22Rv1 (cell line): ENCODE measurements around the gene UGT2B17.
"Not testable (repeated sequence)": the region's sequence is repeated elsewhere in the genome, so short reads cannot be mapped to it uniquely, and the experiment has no call there.

Experiments used
- H3K27ac ChIP-seq: fragments of 450-650 bp; 2 replicates; pipeline ENCODE4 v1.5.1; 2017
- ZFX ChIP-seq: fragments of 450-650 bp; IDR thresholded peaks from 2 replicates; pipeline ENCODE4 v1.6.1; 2017; ENCODE audit warnings: antibody characterized with exemption, borderline replicate concordance
- TF ChIP-seq, protein P1 (sequence below): fragments of 450-650 bp; IDR thresholded peaks from 2 replicates; pipeline ENCODE4 v1.5.1; 2017; ENCODE audit warnings: mild to moderate bottlenecking

UGT2B17 gene

DNA sequence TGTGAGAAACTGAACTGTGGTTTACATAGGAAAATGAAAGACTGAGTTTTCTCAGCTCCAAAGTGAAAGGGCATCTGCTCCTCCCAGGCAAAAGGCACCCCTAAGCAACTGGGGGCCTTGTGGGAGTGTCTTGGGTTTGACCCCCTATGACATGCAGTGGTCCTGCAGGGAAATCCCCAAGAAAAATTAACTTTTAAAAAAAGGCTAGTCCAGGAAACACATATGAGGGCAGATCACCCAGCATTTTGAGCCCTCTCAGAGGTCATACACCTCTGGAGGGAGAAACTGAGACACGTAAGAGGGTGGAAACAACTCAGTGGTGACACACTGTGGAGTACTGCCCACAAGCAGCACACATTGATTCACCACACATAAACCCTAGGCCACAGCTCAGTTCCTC is 22.3 kb downstream of the UGT2B17 start:
- not testable (repeated sequence) for H3K27ac ChIP-seq

- not testable (repeated sequence) for H3K27ac ChIP-seq
Measured at GRCh38 chr4:68552818-68553811, 23.0 kb downstream of the UGT2B17 start.

GRCh38 chr4:68542742-68543141 is 33.4 kb downstream of the UGT2B17 start:
- H3K27ac ChIP-seq = not testable (repeated sequence)

DNA sequence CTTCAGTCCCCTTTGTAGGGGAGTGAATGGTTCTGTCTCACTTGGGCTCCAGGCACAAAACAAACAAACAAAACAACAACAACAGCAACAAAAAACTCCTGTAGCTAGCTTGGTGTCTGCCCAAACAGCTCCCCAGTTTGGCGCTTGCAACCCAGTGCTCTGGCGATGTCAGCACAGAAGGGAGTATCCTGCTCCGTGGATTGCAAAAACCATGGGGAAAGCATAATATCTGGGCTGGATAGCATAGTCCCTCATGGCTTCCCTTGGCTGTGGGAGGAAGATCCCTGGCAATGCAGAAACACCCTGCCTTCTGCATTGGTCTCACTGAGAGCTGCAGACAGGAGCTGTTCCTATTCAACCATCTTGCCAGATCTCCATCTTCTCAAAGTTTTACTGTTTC is 39.7 kb downstream of the UGT2B17 start:
- no peak for TF ChIP-seq ZFX
- TF ChIP-seq, protein P1, sequence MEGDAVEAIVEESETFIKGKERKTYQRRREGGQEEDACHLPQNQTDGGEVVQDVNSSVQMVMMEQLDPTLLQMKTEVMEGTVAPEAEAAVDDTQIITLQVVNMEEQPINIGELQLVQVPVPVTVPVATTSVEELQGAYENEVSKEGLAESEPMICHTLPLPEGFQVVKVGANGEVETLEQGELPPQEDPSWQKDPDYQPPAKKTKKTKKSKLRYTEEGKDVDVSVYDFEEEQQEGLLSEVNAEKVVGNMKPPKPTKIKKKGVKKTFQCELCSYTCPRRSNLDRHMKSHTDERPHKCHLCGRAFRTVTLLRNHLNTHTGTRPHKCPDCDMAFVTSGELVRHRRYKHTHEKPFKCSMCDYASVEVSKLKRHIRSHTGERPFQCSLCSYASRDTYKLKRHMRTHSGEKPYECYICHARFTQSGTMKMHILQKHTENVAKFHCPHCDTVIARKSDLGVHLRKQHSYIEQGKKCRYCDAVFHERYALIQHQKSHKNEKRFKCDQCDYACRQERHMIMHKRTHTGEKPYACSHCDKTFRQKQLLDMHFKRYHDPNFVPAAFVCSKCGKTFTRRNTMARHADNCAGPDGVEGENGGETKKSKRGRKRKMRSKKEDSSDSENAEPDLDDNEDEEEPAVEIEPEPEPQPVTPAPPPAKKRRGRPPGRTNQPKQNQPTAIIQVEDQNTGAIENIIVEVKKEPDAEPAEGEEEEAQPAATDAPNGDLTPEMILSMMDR = no peak
- no peak overlapping the region for H3K27ac ChIP-seq

GRCh38 chr4:68535974-68536373 is 40.1 kb downstream of the UGT2B17 start:
- no peak overlapping the region for H3K27ac ChIP-seq

DNA sequence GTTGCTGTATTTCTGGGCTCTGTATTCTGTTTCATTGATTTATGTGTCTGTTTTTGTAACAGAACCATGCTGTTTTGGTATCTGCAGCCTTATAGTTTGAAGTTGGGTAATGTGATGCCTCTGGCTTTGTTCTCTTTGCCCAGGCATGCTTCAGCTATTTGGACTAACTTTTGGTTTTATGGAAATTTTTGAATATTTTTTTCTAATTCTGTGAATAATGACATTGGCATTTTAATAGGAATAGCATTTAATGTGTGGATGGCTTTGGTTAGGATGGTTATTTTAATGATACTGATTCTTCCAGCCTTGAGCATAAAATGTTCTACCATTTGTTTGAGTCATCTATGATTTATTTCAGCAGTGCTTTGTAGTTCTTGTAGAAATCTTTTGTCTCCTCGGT is 53.9 kb downstream of the UGT2B17 start:
- H3K27ac ChIP-seq = not testable (repeated sequence)

More at GRCh38 chr4:68535974-68536373, 40.1 kb downstream of the UGT2B17 start:
- TF ChIP-seq, protein P1 = no peak
- no peak for TF ChIP-seq ZFX

GRCh38 chr4:68520985-68521384 is 55.1 kb downstream of the UGT2B17 start:
- TF ChIP-seq, protein P1 = no peak
- TF ChIP-seq ZFX = no peak
- no peak overlapping the region for H3K27ac ChIP-seq

GRCh38 chr4:68518889-68519288 is 57.2 kb downstream of the UGT2B17 start:
- no peak for TF ChIP-seq ZFX
- TF ChIP-seq, protein P1 = no peak
- H3K27ac ChIP-seq = no peak overlapping the region

- not testable (repeated sequence) for H3K27ac ChIP-seq
Measured at GRCh38 chr4:68505452-68505851, 70.7 kb downstream of the UGT2B17 start.

DNA sequence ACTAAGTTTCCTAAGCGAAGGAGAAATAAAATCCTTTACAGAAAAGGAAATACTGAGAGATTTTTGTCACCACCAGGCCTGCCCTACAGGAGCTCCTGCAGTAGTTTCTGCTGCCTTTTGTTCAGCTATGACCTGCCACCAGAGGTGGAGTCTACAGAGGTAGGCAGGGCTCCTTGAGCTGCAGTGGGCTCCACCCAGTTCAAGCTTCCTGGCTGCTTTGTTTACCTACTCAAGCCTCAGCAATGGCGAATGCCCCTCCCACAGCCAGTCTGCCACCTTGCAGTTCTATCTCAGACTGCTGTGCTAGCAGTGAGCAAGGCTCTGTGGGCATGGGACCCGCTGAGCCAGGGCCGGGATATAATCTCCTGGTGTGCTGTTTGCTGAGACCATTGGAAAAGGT is 71.3 kb downstream of the UGT2B17 start:
- H3K27ac ChIP-seq = not testable (repeated sequence)

GRCh38 chr4:68503462-68503861 is 72.7 kb downstream of the UGT2B17 start:
- not testable (repeated sequence) for H3K27ac ChIP-seq
